HL-60 (cell line): Measurements from ENCODE around the gene NCBP3.
A peak's percentile ranks its signal among the peaks of the same experiment; 100 is the strongest.

Experiments used
- DNase-seq, 2 experiments: peaks; one replicate each; pipeline ENCODE4 v3.0.0-alpha.2; 2010 to 2020; ENCODE audit warnings: low read depth in 1 of 2, low spot score in 1 of 2
- H3K27ac ChIP-seq: fragments of 250-450 bp; sonication (Bioruptor Pico); replicated peaks from 2 replicates; pipeline ENCODE4 v1.5.1; 2020; ENCODE audit warnings: mild to moderate bottlenecking, moderate library complexity
- H3K27me3 ChIP-seq: fragments of 250-450 bp; sonication (Bioruptor Pico); 2 replicates; pipeline ENCODE4 v1.5.1; 2021; ENCODE audit warnings: mild to moderate bottlenecking, moderate library complexity; ENCODE audit not compliant: insufficient read depth, poor library complexity, severe bottlenecking
- H3K4me3 ChIP-seq: replicated peaks from 2 replicates; pipeline ENCODE4 v1.5.1; 2011; ENCODE audit warnings: mild to moderate bottlenecking, control low read depth, low read length; ENCODE audit not compliant: insufficient read depth
- GABPA ChIP-seq: IDR thresholded peaks from 2 replicates; pipeline ENCODE4 v1.6.1; 2012; ENCODE audit warnings: low read depth
- POLR2AphosphoS5 ChIP-seq: IDR thresholded peaks from 2 replicates; pipeline ENCODE4 v1.6.1; 2012; ENCODE audit warnings: low read depth
- SPI1 ChIP-seq: IDR thresholded peaks from 2 replicates; pipeline ENCODE4 v1.6.1; 2012; ENCODE audit warnings: low read depth, mild to moderate bottlenecking, borderline replicate concordance
- TF ChIP-seq, protein P1 (sequence below): IDR thresholded peaks from 2 replicates; pipeline ENCODE4 v1.6.1; 2012; ENCODE audit warnings: low read depth; ENCODE audit not compliant: insufficient replicate concordance
- TF ChIP-seq, protein P2 (sequence below): IDR thresholded peaks from one replicate; pipeline ENCODE4 v1.5.1; 2011; ENCODE audit warnings: low read length, control low read depth, inconsistent platforms; ENCODE audit not compliant: insufficient read depth

Gene NCBP3

DNA sequence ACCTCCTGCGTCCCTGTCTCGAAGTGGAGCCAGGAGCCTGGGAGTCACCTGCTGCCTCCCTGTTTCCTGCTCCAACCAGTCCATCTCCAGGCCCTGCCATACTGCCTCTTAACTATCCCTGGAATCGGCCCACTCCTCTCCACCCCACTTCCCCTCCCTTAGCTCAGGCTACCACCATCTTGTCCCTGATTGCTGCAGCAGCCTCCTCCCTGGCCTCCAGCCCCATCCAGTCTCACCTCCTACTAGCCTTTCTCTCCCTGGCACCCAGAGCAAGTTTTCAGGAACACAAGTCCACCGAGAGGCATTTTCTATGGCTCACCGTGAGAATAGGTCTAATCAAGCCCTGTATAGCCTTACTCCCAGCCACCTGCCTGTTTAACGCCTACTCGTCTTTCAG lies 47.7 kb upstream of the NCBP3 start:
- DNase-seq, result no peak
- Histone ChIP-seq H3K4me3 (peak overlapping the region; percentile 50; the same call in 1 of the 2 replicates), H3K27me3 (no peaks in the 10 kb centered on the region), H3K27ac (peak overlapping the region; percentile 61)
- TF ChIP-seq SPI1, result 0 out of 2 replicates have a peak, but pooled peaks have one; percentile 8
- TF ChIP-seq GABPA, result no peak
- TF ChIP-seq, protein P1, sequence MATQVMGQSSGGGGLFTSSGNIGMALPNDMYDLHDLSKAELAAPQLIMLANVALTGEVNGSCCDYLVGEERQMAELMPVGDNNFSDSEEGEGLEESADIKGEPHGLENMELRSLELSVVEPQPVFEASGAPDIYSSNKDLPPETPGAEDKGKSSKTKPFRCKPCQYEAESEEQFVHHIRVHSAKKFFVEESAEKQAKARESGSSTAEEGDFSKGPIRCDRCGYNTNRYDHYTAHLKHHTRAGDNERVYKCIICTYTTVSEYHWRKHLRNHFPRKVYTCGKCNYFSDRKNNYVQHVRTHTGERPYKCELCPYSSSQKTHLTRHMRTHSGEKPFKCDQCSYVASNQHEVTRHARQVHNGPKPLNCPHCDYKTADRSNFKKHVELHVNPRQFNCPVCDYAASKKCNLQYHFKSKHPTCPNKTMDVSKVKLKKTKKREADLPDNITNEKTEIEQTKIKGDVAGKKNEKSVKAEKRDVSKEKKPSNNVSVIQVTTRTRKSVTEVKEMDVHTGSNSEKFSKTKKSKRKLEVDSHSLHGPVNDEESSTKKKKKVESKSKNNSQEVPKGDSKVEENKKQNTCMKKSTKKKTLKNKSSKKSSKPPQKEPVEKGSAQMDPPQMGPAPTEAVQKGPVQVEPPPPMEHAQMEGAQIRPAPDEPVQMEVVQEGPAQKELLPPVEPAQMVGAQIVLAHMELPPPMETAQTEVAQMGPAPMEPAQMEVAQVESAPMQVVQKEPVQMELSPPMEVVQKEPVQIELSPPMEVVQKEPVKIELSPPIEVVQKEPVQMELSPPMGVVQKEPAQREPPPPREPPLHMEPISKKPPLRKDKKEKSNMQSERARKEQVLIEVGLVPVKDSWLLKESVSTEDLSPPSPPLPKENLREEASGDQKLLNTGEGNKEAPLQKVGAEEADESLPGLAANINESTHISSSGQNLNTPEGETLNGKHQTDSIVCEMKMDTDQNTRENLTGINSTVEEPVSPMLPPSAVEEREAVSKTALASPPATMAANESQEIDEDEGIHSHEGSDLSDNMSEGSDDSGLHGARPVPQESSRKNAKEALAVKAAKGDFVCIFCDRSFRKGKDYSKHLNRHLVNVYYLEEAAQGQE, result no peak

DNA sequence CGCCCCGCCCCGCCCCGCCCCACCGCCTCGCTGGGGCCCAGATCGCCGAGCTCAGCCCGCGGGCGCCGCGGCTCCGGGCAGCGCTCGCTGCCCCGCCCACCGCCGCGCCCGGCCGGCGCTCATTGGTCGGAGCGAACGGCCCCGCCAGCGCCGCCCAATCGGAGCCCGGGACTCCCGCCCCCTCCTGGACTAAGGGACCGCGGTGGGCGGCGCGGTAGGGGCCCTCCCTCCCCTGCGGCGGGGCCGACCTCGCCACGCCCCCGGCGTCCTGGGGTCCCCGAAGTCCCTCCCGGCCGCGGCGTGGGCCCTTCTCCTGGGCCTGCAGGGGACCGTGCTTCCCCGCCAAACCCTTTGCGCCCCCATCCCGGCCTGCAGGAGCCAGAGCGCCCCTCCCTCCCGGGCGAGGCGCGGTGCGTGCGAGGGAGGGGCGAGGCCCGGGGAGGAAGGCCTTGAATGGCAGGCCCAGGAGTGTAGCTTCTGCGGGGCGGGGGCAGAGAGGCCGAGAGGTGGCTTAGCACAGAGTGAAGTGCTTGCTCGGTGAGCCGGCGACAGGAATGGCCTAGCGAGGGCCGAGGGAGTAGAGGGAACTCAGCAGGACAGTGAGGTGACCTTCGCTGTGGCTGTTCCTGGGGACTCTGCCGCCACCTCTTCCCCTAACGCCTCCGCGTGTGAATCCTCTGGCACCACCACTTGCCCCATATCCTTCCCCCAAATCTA lies 47.1 kb upstream of the NCBP3 start, which contains the start of gene CAMKK1:
TSS of gene CAMKK1 (minus strand) at position 51 of the 717 bp plus-strand sequence. CDS start 7,366 bp downstream, outside the sequence.
- peak within 1 kb of the TSS; percentile 60 for H3K4me3 ChIP-seq
- H3K27me3 ChIP-seq, result no peaks in the 10 kb centered on the region
- peak within 1 kb of the TSS; percentile 61 for H3K27ac ChIP-seq
- peak; percentile 61 to 70 for DNase-seq
- no peak; the same call in 1 of the 2 replicates for TF ChIP-seq POLR2AphosphoS5
- TF ChIP-seq GABPA, result no peak
- TF ChIP-seq, protein P2, sequence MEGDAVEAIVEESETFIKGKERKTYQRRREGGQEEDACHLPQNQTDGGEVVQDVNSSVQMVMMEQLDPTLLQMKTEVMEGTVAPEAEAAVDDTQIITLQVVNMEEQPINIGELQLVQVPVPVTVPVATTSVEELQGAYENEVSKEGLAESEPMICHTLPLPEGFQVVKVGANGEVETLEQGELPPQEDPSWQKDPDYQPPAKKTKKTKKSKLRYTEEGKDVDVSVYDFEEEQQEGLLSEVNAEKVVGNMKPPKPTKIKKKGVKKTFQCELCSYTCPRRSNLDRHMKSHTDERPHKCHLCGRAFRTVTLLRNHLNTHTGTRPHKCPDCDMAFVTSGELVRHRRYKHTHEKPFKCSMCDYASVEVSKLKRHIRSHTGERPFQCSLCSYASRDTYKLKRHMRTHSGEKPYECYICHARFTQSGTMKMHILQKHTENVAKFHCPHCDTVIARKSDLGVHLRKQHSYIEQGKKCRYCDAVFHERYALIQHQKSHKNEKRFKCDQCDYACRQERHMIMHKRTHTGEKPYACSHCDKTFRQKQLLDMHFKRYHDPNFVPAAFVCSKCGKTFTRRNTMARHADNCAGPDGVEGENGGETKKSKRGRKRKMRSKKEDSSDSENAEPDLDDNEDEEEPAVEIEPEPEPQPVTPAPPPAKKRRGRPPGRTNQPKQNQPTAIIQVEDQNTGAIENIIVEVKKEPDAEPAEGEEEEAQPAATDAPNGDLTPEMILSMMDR, result no peak
- TF ChIP-seq, protein P1, result no peak
- no peak for TF ChIP-seq SPI1

DNA sequence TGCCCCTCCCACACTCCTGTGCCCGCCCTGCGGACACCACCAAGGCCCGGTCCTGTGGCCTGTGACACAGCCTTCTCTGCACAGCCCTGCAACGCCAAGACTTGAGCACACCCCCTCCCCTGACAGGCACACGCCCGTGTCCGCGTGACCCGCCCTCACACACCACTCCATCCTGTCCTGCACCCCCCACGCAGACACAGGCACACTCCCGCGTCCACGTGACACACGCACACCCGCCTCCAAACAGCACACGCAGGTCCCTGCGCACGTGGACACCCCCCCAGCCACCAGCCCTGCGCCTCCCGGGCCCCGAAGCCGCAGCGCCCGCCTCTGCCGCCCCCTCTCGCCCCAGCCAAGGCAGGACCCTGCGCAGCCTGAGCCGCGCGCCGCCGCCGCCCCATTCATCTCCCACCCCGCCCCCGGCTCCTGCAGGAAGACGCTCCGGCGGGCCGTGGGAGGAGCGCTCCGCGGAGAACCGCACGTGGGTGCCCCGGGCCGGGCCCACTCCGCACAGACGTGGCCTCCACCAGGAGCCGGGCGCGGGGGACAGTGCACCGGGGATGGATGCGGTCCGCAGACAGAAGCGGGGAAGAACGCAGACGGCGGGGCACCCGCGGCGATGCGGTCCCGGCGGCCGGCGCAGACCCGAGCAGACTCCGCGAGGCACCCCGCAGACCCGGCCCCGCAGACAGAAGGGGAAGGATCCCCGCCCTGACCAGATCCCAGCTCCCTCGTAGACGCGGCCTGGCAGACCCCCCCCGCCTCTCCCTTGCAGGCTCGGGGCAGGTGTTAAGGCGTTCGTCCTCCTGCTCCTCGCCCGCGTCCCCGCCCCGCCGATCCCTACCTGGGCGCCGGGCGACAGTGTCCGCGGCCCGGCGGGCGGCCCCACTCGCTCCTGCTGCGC lies 46.3 kb upstream of the NCBP3 start:
- TF ChIP-seq POLR2AphosphoS5, result no peak
- TF ChIP-seq, protein P1, result no peak
- TF ChIP-seq GABPA, result no peak
- TF ChIP-seq SPI1, result no peak
- TF ChIP-seq, protein P2, result no peak
- no peaks in the 10 kb centered on the region for H3K27me3 ChIP-seq
- peak overlapping the region; percentile 40; the same call in 1 of the 2 replicates for H3K27ac ChIP-seq
- H3K4me3 ChIP-seq, result peak overlapping the region; percentile 60
- DNase-seq, result peak; percentile 28 to 55
